ENCODE results near the gene GPC3.

DNA sequence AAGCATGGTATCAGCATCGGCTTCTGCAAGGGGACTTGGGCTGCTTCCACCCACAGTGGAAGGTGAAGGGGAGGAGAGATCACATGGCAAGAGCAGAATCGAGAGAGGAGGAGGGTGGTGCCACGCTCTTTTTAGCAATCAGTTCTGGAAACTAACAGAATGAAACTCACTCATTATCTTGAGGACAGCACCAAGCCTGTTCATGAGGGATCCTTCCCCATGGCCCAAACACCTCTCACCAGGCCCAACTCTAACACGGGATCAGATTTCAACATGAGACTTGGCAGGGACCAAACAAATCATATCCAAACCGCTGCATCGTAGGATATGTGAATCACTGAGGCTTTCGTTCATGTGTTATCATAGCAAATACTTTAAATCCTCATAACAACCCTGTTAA is 125.5 kb downstream of the GPC3 start:
- TF ChIP-seq, protein P1, sequence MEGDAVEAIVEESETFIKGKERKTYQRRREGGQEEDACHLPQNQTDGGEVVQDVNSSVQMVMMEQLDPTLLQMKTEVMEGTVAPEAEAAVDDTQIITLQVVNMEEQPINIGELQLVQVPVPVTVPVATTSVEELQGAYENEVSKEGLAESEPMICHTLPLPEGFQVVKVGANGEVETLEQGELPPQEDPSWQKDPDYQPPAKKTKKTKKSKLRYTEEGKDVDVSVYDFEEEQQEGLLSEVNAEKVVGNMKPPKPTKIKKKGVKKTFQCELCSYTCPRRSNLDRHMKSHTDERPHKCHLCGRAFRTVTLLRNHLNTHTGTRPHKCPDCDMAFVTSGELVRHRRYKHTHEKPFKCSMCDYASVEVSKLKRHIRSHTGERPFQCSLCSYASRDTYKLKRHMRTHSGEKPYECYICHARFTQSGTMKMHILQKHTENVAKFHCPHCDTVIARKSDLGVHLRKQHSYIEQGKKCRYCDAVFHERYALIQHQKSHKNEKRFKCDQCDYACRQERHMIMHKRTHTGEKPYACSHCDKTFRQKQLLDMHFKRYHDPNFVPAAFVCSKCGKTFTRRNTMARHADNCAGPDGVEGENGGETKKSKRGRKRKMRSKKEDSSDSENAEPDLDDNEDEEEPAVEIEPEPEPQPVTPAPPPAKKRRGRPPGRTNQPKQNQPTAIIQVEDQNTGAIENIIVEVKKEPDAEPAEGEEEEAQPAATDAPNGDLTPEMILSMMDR (IDR thresholded peaks at IDR 0.05) = no peak
- no peak for TF ChIP-seq POLR2A (IDR thresholded peaks at IDR 0.05)
- no peak for TF ChIP-seq POLR2AphosphoS5 (IDR thresholded peaks at IDR 0.05)
- no peak for TF ChIP-seq EP300 (IDR thresholded peaks at IDR 0.05)

Data from stomach (tissue), 4 donors.